NOMO-1 treated with dmso at 0.1 percent for 144 hours (cell line): Measurements from ENCODE around the gene ACE.

ENCODE experiments used
- DNase-seq: peaks from one replicate; lab custom pipeline; 2025; ENCODE audit not compliant: unreplicated experiment; lab: John Stamatoyannopoulos, UW

The ACE gene

GRCh38 chr17:63490858-63491400 lies 14.1 kb downstream of the ACE start:
- DNase-seq, result no peak

- DNase-seq, result no peak
Observed at GRCh38 chr17:63491413-63491812, 14.6 kb downstream of the ACE start.

GRCh38 chr17:63491977-63492618 lies 15.2 kb downstream of the ACE start:
- DNase-seq, result no peak

- no peak for DNase-seq
Observed at GRCh38 chr17:63492940-63493339, 16.1 kb downstream of the ACE start.

- no peak for DNase-seq
Observed at GRCh38 chr17:63493411-63493810, 16.6 kb downstream of the ACE start.

GRCh38 chr17:63494300-63494928 lies 17.6 kb downstream of the ACE start:
- no peak for DNase-seq

- no peak for DNase-seq
Observed at GRCh38 chr17:63495491-63495890, 18.6 kb downstream of the ACE start.

GRCh38 chr17:63496177-63496576 lies 19.3 kb downstream of the ACE start:
- no peak for DNase-seq

GRCh38 chr17:63496663-63497400 lies 20.0 kb downstream of the ACE start:
- no peak for DNase-seq

- DNase-seq, result no peak
Observed at GRCh38 chr17:63497708-63498483, 21.0 kb downstream of the ACE start.

- DNase-seq, result no peak
Observed at GRCh38 chr17:63498626-63499195, 21.9 kb downstream of the ACE start.

- DNase-seq, result no peak
Observed at GRCh38 chr17:63500543-63501390, 23.9 kb downstream of the ACE start.

- DNase-seq, result no peak
Observed at GRCh38 chr17:63503341-63503705, 26.5 kb downstream of the ACE start.

- no peak for DNase-seq
Observed at GRCh38 chr17:63504261-63504660, 27.4 kb downstream of the ACE start.

GRCh38 chr17:63505341-63505740 lies 28.5 kb downstream of the ACE start:
- DNase-seq, result no peak

GRCh38 chr17:63506627-63507026 lies 29.8 kb downstream of the ACE start:
- DNase-seq, result no peak

- DNase-seq, result no peak
Observed at GRCh38 chr17:63511331-63511730, 34.5 kb downstream of the ACE start.

- no peak for DNase-seq
Observed at GRCh38 chr17:63512388-63512787, 35.5 kb downstream of the ACE start.

GRCh38 chr17:63512896-63513644 lies 36.2 kb downstream of the ACE start:
- no peak for DNase-seq
